HL-60 (cell line): ENCODE results near the gene DCK.
"Not testable (repeated sequence)": the region's sequence is repeated elsewhere in the genome, so short reads cannot be mapped to it uniquely, and the experiment has no call there.

ENCODE experiments used
- DNase-seq, 2 experiments: peaks; one replicate each; pipeline ENCODE4 v3.0.0-alpha.2; 2010 to 2020; ENCODE audit warnings: low read depth in 1 of 2, low spot score in 1 of 2
- H3K27ac ChIP-seq: fragments of 250-450 bp; sonication (Bioruptor Pico); replicated peaks from 2 replicates; pipeline ENCODE4 v1.5.1; 2020; ENCODE audit warnings: mild to moderate bottlenecking, moderate library complexity
- H3K27me3 ChIP-seq: fragments of 250-450 bp; sonication (Bioruptor Pico); 2 replicates; pipeline ENCODE4 v1.5.1; 2021; ENCODE audit warnings: mild to moderate bottlenecking, moderate library complexity; ENCODE audit not compliant: insufficient read depth, poor library complexity, severe bottlenecking
- H3K4me3 ChIP-seq: replicated peaks from 2 replicates; pipeline ENCODE4 v1.5.1; 2011; ENCODE audit warnings: mild to moderate bottlenecking, control low read depth, low read length; ENCODE audit not compliant: insufficient read depth
- CTCF ChIP-seq: IDR thresholded peaks from one replicate; pipeline ENCODE4 v1.5.1; 2011; ENCODE audit warnings: low read length, control low read depth, inconsistent platforms; ENCODE audit not compliant: insufficient read depth
- GABPA ChIP-seq: IDR thresholded peaks from 2 replicates; pipeline ENCODE4 v1.6.1; 2012; ENCODE audit warnings: low read depth
- POLR2AphosphoS5 ChIP-seq: IDR thresholded peaks from 2 replicates; pipeline ENCODE4 v1.6.1; 2012; ENCODE audit warnings: low read depth
- REST ChIP-seq: IDR thresholded peaks from 2 replicates; pipeline ENCODE4 v1.6.1; 2012; ENCODE audit warnings: low read depth; ENCODE audit not compliant: insufficient replicate concordance
- SPI1 ChIP-seq: IDR thresholded peaks from 2 replicates; pipeline ENCODE4 v1.6.1; 2012; ENCODE audit warnings: low read depth, mild to moderate bottlenecking, borderline replicate concordance

DCK gene

GRCh38 chr4:71049395-71049794, 55.9 kb downstream of the DCK start:
- no peak for TF ChIP-seq GABPA
- no peak overlapping the region for H3K27ac ChIP-seq
- H3K4me3 ChIP-seq, result no peak overlapping the region
- H3K27me3 ChIP-seq, result no peaks in the 10 kb centered on the region
- no peak for DNase-seq

GRCh38 chr4:71050809-71051208, 57.4 kb downstream of the DCK start:
- Histone ChIP-seq H3K27me3 (no peaks in the 10 kb centered on the region), H3K4me3 (no peak overlapping the region), H3K27ac (no peak overlapping the region)
- TF ChIP-seq GABPA, result no peak
- no peak for TF ChIP-seq REST
- TF ChIP-seq SPI1, result no peak
- no peak for TF ChIP-seq POLR2AphosphoS5
- no peak for DNase-seq

GRCh38 chr4:71052034-71052433, 58.6 kb downstream of the DCK start:
- no peaks in the 10 kb centered on the region for H3K27me3 ChIP-seq
- no peak overlapping the region for H3K27ac ChIP-seq
- no peak overlapping the region for H3K4me3 ChIP-seq
- DNase-seq, result no peak
- no peak for TF ChIP-seq REST
- no peak for TF ChIP-seq SPI1

GRCh38 chr4:71052716-71053115, 59.3 kb downstream of the DCK start:
- no peak overlapping the region for H3K4me3 ChIP-seq
- H3K27ac ChIP-seq, result no peak overlapping the region
- no peaks in the 10 kb centered on the region for H3K27me3 ChIP-seq
- no peak for DNase-seq
- TF ChIP-seq SPI1 (no peak), CTCF (no peak), GABPA (no peak), POLR2AphosphoS5 (no peak), REST (no peak)

- DNase-seq, H3K4me3 ChIP-seq, H3K27ac ChIP-seq, H3K27me3 ChIP-seq: not testable (repeated sequence)
Measured at GRCh38 chr4:71053613-71054012, 60.2 kb downstream of the DCK start.

GRCh38 chr4:71059573-71059972, 66.1 kb downstream of the DCK start:
- H3K27me3 ChIP-seq, H3K4me3 ChIP-seq, DNase-seq, H3K27ac ChIP-seq: not testable (repeated sequence)
